ENCODE measurements around the gene C9orf40. TPM values are rescaled to one million over a fixed set of nuclear protein-coding genes. Genes with fewer than 3 reads are reported as not detected.

C9orf40 gene
- total and polyA plus RNA-seq, 2 donors (not counting 3 experiments of a cell fraction or from before 2014, with no cell fraction given) = 2.2 to 7.5 TPM

- no peaks in the 10 kb centered on the region for H3K9me1 ChIP-seq (replicated peaks; ENCODE audit: control insufficient read depth, extremely low read depth, insufficient read depth, low read length)
- peak overlapping the region; percentile 11 for H3K4me2 ChIP-seq (ENCODE audit: insufficient read depth, low read length)
- peak overlapping the region; percentile 18 for H3K27ac ChIP-seq (ENCODE audit: insufficient read depth, low read depth, low read length)
- no peaks in the 10 kb centered on the region for H3K36me3 ChIP-seq (ENCODE audit: control insufficient read depth in 2 of 2, extremely low read depth in 1 of 2, insufficient read depth in 2 of 2, low read length in 2 of 2)
- peak; percentile 80 for FAIRE-seq
- TF ChIP-seq FOS (IDR thresholded peaks at IDR 0.05; ENCODE audit: borderline replicate concordance, insufficient read depth, low read length) (no peak), MYC (IDR thresholded peaks at IDR 0.05; ENCODE audit: low read depth, low read length) (no peak), CTCF (IDR thresholded peaks at IDR 0.05; ENCODE audit: extremely low read depth in 1 of 2, insufficient read depth in 1 of 2, low read depth in 1 of 2, low read length in 2 of 2) (peak; percentile 53 to 56), MAX (IDR thresholded peaks at IDR 0.05; ENCODE audit: insufficient read depth, insufficient read length) (no peak), EZH2 (IDR thresholded peaks at IDR 0.05; ENCODE audit: borderline replicate concordance, low read depth, low read length, severe bottlenecking) (no peak), POLR2A (IDR thresholded peaks at IDR 0.05; ENCODE audit: low read depth, low read length) (no peak), POLR2AphosphoS5 (IDR thresholded peaks at IDR 0.05; ENCODE audit: insufficient read depth, low read depth, low read length) (no peak)
- intact Hi-C loops (cut with micrococcal nuclease) = loop anchor here (1.0 to 5.0 kb wide), 4 partner anchors 50 to 225 kb away; partner anchors contain the start of gene C9orf40
- H4K20me1 ChIP-seq (replicated peaks; ENCODE audit: control insufficient read depth, extremely low read depth, insufficient read depth, low read length) = no peaks in the 10 kb centered on the region
- peaks cover 2% of the 10 kb centered on the region for H3K4me1 ChIP-seq (ENCODE audit: control insufficient read depth, extremely low read depth, insufficient read depth, low read length)
- H3K79me2 ChIP-seq (ENCODE audit: control insufficient read depth, insufficient read depth, low read length) = no peaks in the 10 kb centered on the region
- DNase-seq (ENCODE audit: low read depth, low spot score) = peak; percentile 82
- peak overlapping the region; percentile 92 for H2AFZ ChIP-seq (ENCODE audit: low read depth, low read length)
- H3K9me3 ChIP-seq (replicated peaks; ENCODE audit: control insufficient read depth, insufficient read depth, low read length) = no peaks in the 10 kb centered on the region
- no peak overlapping the region for H3K9ac ChIP-seq (replicated peaks; ENCODE audit: extremely low read depth, insufficient read depth, low read length)
- H3K27me3 ChIP-seq (ENCODE audit: control insufficient read depth in 2 of 2, insufficient read depth in 2 of 2, low read length in 2 of 2) = no peaks in the 10 kb centered on the region
- ChIA-PET CTCF (interaction anchor here (0.7 to 5.3 kb wide), 2 partner anchors 51 to 227 kb away, joined by 4 to 127 read pairs; no protein-coding TSS in a partner anchor), POLR2A (no interaction called here)
- no peak overlapping the region for H3K4me3 ChIP-seq (replicated peaks in 1 of 3; ENCODE audit: insufficient read depth in 1 of 3, low read depth in 1 of 3, low read length in 3 of 3)
- dilution Hi-C loops (cut with MboI; ENCODE audit: extremely low pct_ligation_motif_present, low sequenced_read_pairs) = no loop called here
- BruUV-seq (replicated peaks) = no TSS peak
Measured at GRCh38 chr9:75001719-75002421, 49.2 kb upstream of the C9orf40 start.

Data from endothelial cell of umbilical vein (primary cell).